GM19023 (cell line): Measurements from ENCODE around the gene BTG3.

Experiments
- ATAC-seq: cut with Tn5 transposase; IDR thresholded peaks from one replicate; pipeline ENCODE4 v1.9.1; 2021; ENCODE audit warnings: mild to moderate bottlenecking, moderate library complexity; ENCODE audit not compliant: unreplicated experiment

Gene BTG3

DNA sequence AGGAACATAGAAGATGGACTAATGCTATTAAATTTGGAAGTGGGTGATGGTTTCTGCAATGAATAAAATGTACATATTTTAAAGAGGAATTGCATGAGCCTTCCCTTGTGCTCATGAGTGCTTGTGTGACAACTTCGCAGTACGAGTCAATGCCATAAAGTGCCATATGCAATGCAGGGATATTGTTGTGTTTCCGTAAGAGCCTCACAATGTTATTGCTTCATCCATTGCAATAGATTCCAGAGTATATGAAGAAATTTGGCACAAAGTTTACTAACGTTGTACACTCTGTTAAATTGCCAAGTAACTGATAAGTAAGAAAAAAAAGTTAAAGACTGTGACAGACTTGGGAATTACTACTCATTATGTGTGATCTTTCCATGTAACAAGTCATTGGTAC, 22.3 kb downstream of the BTG3 start:
- no peak for ATAC-seq

DNA sequence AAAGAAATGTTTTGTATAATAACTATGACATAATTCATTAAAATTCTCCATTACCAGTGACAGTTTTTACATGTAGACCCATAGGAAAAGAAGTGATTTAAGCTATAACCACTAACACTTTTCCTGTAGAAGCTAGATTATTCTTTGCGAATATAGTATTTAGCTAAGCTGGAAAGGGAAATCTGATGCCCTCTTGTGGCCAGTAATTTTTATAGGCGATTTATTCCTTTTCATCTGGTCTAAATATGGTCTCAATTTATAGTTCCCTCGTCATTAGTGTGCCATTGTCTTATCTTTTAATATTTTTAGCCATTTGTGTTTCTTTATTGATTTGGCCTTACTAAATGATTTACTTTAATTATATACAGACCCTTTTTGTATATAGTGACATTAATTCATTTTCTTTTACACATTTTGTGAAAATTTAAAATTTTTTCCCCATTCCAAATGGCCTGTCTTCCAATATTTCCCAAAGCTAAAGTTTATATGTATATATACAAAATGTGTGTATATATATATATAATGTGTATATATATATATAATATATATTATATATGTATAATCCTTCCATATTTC, 26.7 kb downstream of the BTG3 start:
- no peak for ATAC-seq

DNA sequence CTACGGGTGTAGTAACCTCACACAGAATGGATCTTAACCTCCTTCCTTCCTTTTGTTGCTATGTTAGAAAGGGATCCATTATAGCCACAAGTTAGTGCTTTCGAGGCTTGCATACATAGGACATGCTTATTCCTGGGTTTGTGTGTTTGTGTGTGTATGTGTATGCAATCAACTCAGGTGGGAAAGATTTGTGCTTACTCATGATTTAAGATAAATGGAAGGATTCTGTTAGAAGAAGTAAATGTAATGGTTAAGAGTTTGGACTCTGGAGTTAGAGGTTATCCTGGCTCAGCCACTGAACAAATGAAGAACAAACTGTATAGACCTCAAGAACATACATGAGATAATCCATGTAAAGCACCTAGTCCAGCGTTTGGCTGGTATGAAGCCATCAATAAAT, 28.8 kb downstream of the BTG3 start:
- ATAC-seq: no peak

DNA sequence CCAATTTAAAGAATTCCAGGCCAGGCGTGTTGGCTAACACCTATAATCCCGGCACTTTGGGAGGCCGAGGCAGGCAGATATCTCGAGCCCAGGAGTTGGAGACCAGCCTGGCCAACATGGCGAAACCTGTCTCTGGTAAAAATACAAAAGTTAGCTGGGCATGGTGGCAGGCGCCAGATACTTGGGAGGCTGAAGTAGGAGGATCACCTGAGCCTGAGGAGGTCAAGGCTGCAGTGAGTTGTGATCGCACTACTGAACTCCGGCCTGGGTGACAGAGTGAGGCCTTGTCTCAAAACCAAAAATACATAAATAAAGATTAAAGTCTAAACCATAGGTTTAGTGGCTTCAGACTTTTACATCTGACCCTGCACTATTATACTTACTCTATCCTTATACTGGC, 32.4 kb downstream of the BTG3 start:
- no peak for ATAC-seq

DNA sequence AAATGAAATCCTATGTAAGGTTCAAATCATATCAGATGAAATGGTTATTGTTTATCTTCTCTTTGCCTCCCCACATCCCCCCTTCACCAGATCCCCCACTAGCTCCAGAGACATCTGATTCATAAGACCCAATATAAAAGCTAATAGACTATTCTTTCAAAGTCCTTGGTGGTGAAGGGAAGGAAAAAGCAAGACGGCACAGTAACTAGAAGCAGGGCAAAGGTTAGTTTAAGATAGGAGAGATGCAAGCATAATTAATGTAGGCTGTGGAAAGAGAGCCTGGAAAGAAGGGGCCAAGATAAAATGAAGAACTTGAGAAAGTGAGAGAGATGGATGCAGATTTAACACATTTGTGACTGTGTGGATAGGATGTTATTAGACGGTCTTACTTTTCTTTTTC, 33.8 kb downstream of the BTG3 start:
- ATAC-seq: no peak

DNA sequence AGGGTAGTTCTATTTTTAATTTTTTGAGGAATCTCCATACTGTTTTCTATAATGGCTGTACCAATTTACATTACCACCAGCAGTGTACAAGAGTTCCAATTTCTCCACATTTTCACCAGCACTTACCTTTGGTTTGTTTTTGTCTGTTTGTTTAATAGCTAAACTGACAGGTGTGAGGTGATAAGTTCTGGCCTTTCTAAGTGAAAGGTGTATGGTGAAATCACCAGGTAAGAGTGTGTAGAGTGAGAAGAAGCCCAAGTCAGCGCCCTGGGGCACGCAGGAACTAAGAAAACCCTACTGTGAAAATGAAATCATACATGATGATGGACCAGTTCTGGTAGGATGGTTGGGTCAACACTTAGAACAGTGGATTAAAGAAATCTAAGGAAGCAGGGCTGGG, 34.5 kb downstream of the BTG3 start:
- no peak for ATAC-seq

DNA sequence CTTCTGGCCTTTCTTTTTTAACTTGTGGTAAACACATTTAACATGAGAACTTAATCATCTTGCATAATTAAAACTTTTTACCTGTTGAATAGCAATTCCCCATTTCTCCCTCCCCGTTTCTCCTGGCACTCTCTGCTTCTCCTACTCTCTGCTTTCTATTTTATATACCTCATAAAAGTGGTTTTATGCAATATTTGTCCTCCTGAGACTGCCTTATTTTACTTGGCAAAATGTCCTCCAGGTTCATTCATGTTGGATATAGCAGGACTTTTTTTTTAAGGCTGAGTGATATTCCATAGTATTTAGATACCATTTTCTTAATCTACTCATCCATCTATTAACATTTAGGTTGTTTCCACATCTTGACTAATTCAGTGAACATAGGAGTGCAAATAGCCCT, 35.0 kb downstream of the BTG3 start:
- ATAC-seq: no peak

DNA sequence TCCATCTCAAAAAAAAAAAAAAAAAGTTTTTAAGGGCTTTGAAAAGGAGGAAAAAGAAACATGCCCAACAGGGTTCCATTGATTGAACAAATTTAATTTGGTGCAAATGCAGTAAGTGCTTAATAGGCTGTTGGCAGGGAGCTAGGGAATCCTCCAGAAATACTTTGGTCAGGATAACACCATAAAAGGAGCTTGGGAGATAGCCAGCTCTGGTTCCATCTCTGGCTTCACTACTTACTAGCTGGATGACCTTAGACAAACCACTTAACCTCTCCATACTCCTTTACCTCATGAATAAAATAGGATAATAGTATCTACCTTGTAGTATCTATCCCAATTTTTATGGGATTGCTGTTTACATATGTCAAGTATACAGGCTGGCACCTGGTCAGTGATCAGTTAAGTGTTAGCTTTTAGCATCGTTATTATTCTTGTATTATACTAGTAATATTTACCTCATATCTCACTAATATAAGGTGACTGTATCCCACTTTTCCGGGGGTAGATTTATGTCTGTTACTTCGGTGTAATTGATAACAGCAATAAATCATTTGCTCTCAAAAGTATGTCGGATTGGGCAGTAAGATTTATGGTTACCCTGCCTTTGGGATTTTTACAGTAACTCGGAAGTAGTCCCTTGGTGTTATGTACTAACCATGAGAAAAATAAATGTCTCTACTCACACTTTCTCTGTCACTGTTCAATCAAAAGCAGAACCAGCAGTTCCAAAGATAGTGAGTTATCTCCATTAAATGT, 36.4 kb downstream of the BTG3 start:
- no peak for ATAC-seq

DNA sequence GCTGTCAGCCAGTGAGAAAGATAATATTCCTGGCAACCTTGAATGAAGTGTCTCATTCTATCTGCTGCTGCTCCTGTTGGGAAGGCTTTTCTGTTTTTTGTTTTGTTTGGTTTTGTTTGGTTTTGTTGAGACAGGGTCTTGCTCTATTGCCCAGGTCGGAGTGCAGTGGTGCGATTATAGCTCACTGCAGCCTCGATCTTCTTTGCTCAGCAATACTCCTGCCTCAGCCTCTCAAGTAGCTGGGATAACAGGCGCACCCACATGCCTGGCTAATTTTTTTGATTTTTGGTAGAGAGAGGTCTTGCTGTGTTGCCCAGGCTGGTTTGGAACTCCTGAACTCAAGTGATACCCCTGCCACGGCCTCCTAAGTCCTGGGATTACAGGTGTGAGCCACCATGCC, 37.6 kb downstream of the BTG3 start:
- no peak for ATAC-seq

DNA sequence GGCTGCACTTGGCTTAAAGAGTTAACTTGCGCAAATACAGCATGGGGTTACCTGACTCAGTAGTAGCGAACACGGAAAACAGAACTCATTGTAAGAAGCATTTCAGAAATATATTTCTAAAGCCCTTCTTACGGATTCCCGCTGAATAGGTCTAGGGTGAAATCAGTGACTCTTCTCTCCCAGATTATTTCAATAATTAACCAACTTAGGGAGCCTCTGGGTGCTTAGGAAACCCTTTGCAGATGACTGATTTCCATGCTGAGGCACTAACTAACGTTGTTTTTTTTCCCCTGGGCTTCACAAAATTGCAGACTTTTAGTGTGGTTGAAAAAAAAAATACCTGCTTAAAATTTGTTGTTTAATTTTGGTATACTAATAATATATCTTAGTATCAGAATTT, 40.3 kb downstream of the BTG3 start:
- ATAC-seq: no peak

DNA sequence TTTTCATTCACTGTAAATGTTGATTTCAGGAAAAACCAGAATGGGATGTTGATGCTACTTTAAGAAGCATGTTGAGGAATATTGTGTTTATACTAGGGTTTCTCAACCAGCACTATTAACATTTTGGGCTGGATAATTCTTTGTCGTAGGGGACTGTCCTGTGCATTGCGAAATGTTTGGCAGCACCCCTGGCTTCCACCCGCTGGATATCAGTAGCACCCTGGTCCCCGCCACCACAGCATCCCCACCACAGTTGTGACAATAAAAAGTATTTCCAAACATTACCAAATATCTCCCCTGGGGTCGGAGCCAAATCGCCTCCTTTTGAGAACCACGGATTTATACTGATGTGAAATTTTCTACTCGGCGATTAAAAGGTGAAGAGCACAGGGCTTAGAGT, 41.9 kb downstream of the BTG3 start:
- ATAC-seq: no peak

DNA sequence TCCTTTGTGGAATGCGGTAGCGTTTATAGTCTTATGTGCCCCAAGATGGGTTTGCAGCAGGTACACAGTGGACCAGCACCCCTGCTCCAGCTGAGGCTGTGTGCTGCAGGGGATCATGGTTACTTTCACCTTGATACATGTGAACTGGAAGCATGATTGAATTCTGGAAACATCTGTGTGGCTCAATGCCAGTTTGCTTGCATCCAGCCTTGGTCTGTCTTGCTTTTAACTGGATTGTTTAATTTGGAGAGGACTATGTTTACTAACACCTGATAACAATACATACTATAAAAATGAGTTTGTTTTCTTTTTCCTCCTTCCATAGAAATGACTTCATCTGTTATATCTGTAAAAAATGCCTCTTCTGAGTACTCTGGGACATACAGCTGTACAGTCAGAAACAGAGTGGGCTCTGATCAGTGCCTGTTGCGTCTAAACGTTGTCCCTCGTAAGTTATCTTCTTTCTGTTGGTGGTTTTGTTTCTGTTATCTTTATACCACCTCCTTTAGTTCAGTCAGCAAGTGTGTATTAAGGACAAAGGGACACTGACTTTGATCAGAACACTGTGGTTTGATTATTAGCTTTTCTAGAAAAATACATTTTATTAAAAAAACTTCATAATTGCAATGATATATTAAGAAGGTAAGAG, 52.2 kb downstream of the BTG3 start:
- no peak for ATAC-seq

DNA sequence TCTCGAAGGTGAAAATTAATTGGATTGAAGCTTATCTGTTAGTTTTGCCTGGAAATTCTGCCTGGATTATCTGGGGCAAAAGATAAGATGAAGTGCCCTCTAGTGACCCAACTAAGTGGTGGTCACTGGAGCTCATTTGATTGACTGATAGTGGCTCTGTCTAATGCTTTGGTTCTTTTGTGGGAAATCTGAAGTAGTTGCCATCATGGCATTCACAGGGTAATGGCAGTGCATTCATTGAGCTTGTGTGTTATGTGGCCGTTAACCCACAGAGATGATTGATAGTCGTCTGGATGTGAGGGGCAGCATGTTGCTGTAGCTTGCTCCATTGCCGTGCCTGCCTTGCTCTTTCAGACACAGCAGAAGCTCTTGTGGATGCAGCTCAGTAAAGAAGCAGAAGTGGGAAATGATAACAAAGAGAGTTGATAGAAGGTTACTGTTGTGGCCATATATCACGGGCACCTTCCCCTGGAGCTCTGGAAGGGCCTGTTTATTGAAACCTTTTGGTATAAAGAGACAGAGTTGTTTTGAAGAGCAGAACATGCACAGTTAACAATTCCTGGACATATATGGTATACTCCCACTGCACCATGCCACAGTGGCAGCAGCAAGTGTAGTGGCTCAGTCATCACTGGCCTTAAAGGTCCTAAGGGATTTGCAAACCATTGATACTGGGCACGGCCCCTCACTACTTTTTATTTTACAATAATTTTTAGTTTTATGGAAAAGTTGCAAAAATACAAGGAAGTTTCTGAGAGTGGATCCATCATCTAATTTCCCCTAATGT, 57.8 kb downstream of the BTG3 start:
- ATAC-seq: no peak

DNA sequence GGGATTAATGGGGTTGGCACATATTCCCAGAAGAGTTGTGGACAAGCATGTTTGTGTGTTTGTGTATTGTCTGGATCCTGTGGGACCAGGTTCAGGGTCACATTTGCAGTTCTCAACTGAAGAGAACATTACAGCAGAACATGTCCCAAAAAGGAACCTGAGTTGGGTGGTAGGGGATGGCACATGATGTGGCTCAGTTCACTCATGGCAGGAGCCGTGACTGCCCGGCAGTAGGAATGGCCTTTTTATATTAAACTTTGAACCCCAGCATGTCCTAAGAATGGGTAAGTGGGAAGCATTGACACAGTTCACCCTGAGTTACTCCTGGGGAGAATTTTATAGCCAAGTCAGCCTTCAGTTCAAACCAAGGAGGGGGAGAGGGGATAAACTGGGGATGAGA, 58.6 kb downstream of the BTG3 start:
- ATAC-seq: no peak

DNA sequence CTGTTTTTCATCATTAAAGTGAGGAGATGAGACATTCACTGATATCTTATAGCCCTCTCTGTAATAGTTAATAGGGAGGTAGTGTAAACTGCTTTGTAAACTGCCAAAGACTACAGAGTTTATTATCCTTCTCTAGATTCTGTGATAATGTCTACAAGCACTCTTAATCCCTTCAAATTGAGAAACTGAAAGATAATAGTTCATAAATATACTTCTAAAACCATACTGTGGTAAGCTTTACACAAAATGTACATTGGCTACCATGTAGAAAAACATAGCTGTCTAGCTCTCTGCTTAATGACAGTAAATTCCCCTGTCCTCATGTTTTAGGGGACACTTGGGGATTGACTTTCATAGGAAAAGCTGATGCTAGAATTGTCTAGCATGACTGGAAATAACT, 60.3 kb downstream of the BTG3 start:
- no peak for ATAC-seq

DNA sequence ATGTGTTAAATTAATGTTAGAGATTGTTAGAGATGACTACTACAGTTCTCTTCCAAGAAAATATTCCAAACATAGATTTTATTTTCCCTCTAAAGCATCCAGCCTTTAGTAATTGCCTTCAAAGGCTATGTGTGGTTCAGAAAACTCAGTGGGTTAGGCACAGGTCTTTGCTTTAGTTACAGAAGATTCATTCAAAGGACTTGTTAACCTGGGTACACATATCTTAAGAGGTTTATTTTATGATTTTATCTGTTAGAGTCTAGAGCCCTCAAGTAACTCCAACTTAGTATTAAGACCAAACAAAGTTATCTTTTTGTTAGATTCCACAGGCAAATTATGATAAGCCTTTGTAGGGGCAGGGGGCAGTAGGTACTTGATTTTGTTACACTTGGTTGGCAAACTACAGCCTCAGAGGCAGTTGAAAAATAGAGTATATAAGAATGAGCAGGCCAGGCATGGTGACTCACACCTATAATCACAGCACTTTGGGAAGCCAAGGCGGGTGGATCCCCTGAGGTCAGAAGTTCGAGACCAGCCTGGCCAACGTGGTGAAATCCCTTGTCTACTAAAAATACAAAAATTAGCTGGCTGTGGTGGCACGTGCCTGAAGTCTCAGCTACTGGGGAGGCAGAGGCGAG, 61.9 kb downstream of the BTG3 start:
- no peak for ATAC-seq

DNA sequence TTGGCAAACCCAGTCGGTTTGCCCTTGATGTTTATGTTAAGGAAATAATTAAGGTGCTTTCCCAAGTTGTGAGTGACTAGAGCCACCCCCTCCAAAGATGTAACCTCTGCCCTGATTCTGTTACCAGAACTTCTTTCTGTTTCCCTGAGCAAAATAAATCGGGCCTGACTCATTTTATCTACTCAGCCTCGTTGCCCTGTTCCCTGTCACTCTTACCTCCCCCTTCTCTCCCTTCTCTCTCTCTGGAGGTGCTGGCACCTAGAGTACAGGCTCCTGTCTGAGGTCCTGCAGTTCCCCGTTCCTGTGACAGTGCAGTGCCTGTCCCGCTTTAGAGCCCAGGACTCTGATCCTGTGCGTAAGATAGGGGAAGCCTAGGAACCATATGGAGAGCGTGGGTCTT, 64.4 kb downstream of the BTG3 start:
- ATAC-seq: no peak

DNA sequence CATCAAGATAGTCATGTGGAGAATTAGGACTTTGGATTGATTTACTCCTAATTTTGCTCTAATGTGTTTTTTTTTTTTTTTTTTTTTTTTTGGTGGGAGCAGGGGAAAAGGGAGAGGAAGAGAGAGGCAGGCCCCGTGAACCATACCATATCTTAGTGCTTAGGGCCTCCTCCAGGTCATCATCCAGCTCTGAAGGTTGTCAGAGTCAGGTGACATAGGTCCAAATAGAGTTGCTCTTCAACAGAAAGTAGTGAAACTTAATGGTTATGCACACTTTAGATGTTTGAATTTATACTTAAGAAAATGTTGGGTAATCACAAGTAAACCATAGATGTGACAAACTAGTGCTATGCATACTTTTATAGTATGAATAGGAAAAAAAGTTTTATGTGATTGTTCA, 67.7 kb downstream of the BTG3 start:
- ATAC-seq: no peak
